H1 (cell line): ENCODE data around the gene AGBL1. TPM values are rescaled to one million over a fixed set of nuclear protein-coding genes. Genes with fewer than 3 reads are reported as not detected.

Experiments used
- CTCF ChIA-PET: fragments of 300-600 bp; sonication (Branson Sonifier 250); formaldehyde crosslinking; loops from one replicate; lab custom pipeline; 2021; ENCODE audit not compliant: partially characterized antibody; lab: Charles Lee
- POLR2A ChIA-PET: fragments of 300-600 bp; sonication (Branson Sonifier 250); formaldehyde crosslinking; loops from one replicate; lab custom pipeline; 2021; ENCODE audit warnings: inconsistent platforms; ENCODE audit not compliant: partially characterized antibody; lab: Charles Lee
- DNase-seq, 2 experiments: peaks; one replicate each; pipeline versions ENCODE4 v3.0.0 to v3.0.0-alpha.2; 2010 to 2022; ENCODE audit warnings: low spot score in 2 of 2, low read depth in 1 of 2, mixed read lengths in 1 of 2
- FAIRE-seq: peaks from 2 replicates; lab custom pipeline; 2011; peaks lifted over from hg19 to GRCh38; lab: Jason Lieb, UNC
- H2AFZ ChIP-seq: 2 replicates; pipeline ENCODE4 v1.8.1; 2012; ENCODE audit warnings: low read length, inconsistent platforms
- H2AK5ac ChIP-seq: 2 replicates; pipeline ENCODE4 v1.6.1; 2013; ENCODE audit warnings: low read depth, low read length
- H2BK120ac ChIP-seq: replicated peaks from 2 replicates; pipeline ENCODE3; 2013; ENCODE audit warnings: low read depth, low read length, inconsistent platforms
- H2BK12ac ChIP-seq: 2 replicates; pipeline ENCODE4 v1.6.1; 2013; ENCODE audit warnings: low read depth, low read length
- H2BK15ac ChIP-seq: 2 replicates; pipeline ENCODE4 v1.6.1; 2013; ENCODE audit warnings: low read length
- H2BK20ac ChIP-seq: 2 replicates; pipeline ENCODE4 v1.6.1; 2013; ENCODE audit warnings: low read length
- H2BK5ac ChIP-seq: 2 replicates; pipeline ENCODE4 v1.6.1; 2013; ENCODE audit warnings: low read depth, low read length
- H3K14ac ChIP-seq: 2 replicates; pipeline ENCODE4 v1.6.1; 2013; ENCODE audit warnings: inconsistent platforms; ENCODE audit not compliant: insufficient read length
- H3K18ac ChIP-seq: 2 replicates; pipeline ENCODE4 v1.6.1; 2013; ENCODE audit warnings: low read length; ENCODE audit errors: extremely low read depth
- H3K23ac ChIP-seq: 2 replicates; pipeline ENCODE4 v1.6.1; 2013; ENCODE audit warnings: inconsistent platforms; ENCODE audit not compliant: insufficient read length
- H3K23me2 ChIP-seq: 2 replicates; pipeline ENCODE4 v1.6.1; 2013; ENCODE audit warnings: low read depth, low read length
- H3K27ac ChIP-seq: 2 replicates; pipeline ENCODE4 v1.6.1; 2011; ENCODE audit warnings: low read depth, low read length, inconsistent platforms
- H3K27me3 ChIP-seq, 4 experiments: replicated peaks in 1 of 4; 1 replicate in 1 of 4; 2 replicates in 3 of 4; pipeline versions ENCODE4 v1.6.1 to v1.8.1; 2011 to 2013; ENCODE audit warnings: low read length in 3 of 4, mild to moderate bottlenecking in 3 of 4, inconsistent platforms in 2 of 4, mixed read lengths in 2 of 4, moderate library complexity in 1 of 4; ENCODE audit not compliant: control insufficient read depth in 3 of 4, insufficient read depth in 3 of 4; ENCODE audit errors: extremely low read depth in 1 of 4
- H3K36me3 ChIP-seq, 4 experiments: 2 replicates each; pipeline versions ENCODE4 v1.6.1 to v1.8.1; 2011 to 2013; ENCODE audit warnings: mild to moderate bottlenecking in 4 of 4, low read length in 3 of 4, moderate library complexity in 2 of 4, control low read depth in 1 of 4, inconsistent platforms in 1 of 4; ENCODE audit not compliant: insufficient read depth in 4 of 4, control insufficient read depth in 2 of 4
- H3K4ac ChIP-seq: replicated peaks from 2 replicates; pipeline ENCODE3; 2013; ENCODE audit warnings: low read length, low read depth, mixed read lengths, inconsistent platforms; ENCODE audit not compliant: insufficient read length
- H3K4me1 ChIP-seq, 4 experiments: replicated peaks in 1 of 4; 1 replicate in 1 of 4; 2 replicates in 3 of 4; pipeline versions ENCODE4 v1.6.1 to v1.8.1; 2011 to 2013; ENCODE audit warnings: low read length in 3 of 4, inconsistent platforms in 2 of 4, mixed read lengths in 1 of 4; ENCODE audit not compliant: insufficient read depth in 4 of 4, control insufficient read depth in 3 of 4
- H3K4me2 ChIP-seq, 2 experiments: 2 replicates each; pipeline versions ENCODE4 v1.6.1 to v1.8.1; 2011 to 2013; ENCODE audit warnings: low read depth in 2 of 2, low read length in 2 of 2, control low read depth in 1 of 2, inconsistent platforms in 1 of 2, mild to moderate bottlenecking in 1 of 2; ENCODE audit not compliant: insufficient read depth in 1 of 2
- H3K4me3 ChIP-seq, 4 experiments: fragments of 200-600, 300-600 bp in 1 of 4; sonication (generic), shearing (Covaris generic), sonication (Bioruptor Twin) in 1 of 4; 2 replicates each; pipeline versions ENCODE4 v1.5.1 to v1.8.1; 2011 to 2016; ENCODE audit warnings: low read length in 4 of 4, low read depth in 3 of 4, control low read depth in 2 of 4, inconsistent platforms in 2 of 4, mild to moderate bottlenecking in 2 of 4, mixed read lengths in 1 of 4, moderate library complexity in 1 of 4; ENCODE audit not compliant: insufficient read depth in 2 of 4; ENCODE audit errors: extremely low read depth in 1 of 4
- H3K56ac ChIP-seq: replicated peaks from 2 replicates; pipeline ENCODE3; 2013; ENCODE audit warnings: low read depth, mild to moderate bottlenecking, mixed read lengths, low read length, inconsistent platforms; ENCODE audit not compliant: insufficient read length
- H3K79me1 ChIP-seq: 2 replicates; pipeline ENCODE4 v1.6.1; 2013; ENCODE audit warnings: low read depth, low read length, control low read depth
- H3K79me2 ChIP-seq, 2 experiments: 2 replicates each; pipeline versions ENCODE4 v1.6.1 to v1.8.1; 2012 to 2013; ENCODE audit warnings: low read length in 2 of 2, mild to moderate bottlenecking in 2 of 2, inconsistent platforms in 1 of 2; ENCODE audit not compliant: insufficient read depth in 2 of 2, control insufficient read depth in 1 of 2
- H3K9ac ChIP-seq, 4 experiments: replicated peaks in 1 of 4; 1 replicate in 1 of 4; 2 replicates in 3 of 4; pipeline versions ENCODE4 v1.6.1 to v1.8.1; 2011 to 2013; ENCODE audit warnings: low read depth in 3 of 4, low read length in 3 of 4, control low read depth in 2 of 4, mild to moderate bottlenecking in 2 of 4, moderate library complexity in 2 of 4, inconsistent platforms in 1 of 4; ENCODE audit errors: extremely low read depth in 1 of 4
- H3K9me3 ChIP-seq, 2 experiments: 2 replicates each; pipeline versions ENCODE4 v1.6.1 to v1.8.1; 2012 to 2013; ENCODE audit warnings: mild to moderate bottlenecking in 2 of 2, moderate library complexity in 2 of 2, control low read depth in 1 of 2, inconsistent platforms in 1 of 2, low read depth in 1 of 2, low read length in 1 of 2, mixed read lengths in 1 of 2; ENCODE audit not compliant: insufficient read depth in 2 of 2
- H4K20me1 ChIP-seq, 2 experiments: replicated peaks in 1 of 2; 2 replicates each; pipeline versions ENCODE3 to v1.8.1; 2011 to 2013; ENCODE audit warnings: inconsistent platforms in 2 of 2, low read length in 2 of 2, mild to moderate bottlenecking in 1 of 2; ENCODE audit not compliant: insufficient read depth in 2 of 2, control insufficient read depth in 1 of 2
- H4K5ac ChIP-seq: 2 replicates; pipeline ENCODE4 v1.6.1; 2013; ENCODE audit warnings: low read length, low read depth, mixed read lengths, inconsistent platforms; ENCODE audit not compliant: insufficient read length
- H4K8ac ChIP-seq: 2 replicates; pipeline ENCODE4 v1.8.0; 2013; ENCODE audit warnings: mild to moderate bottlenecking, moderate library complexity, low read length, inconsistent platforms; ENCODE audit not compliant: insufficient read depth; ENCODE audit errors: extremely low read depth
- H4K91ac ChIP-seq: replicated peaks from 2 replicates; pipeline ENCODE3; 2013; ENCODE audit warnings: low read length, mixed read lengths, inconsistent platforms; ENCODE audit not compliant: insufficient read length
- BRCA1 ChIP-seq: IDR thresholded peaks from 2 replicates; pipeline ENCODE4 v1.6.1; 2012; ENCODE audit warnings: low read depth, low read length, improper control_type of control experiment
- EGR1 ChIP-seq: IDR thresholded peaks from 2 replicates; pipeline ENCODE4 v1.6.1; 2011; ENCODE audit warnings: low read depth, low read length, borderline replicate concordance
- HDAC6 ChIP-seq: IDR thresholded peaks from one replicate; pipeline ENCODE4 v1.7.1; 2012; ENCODE audit warnings: low read depth, mild to moderate bottlenecking, inconsistent platforms, low read length, moderate library complexity
- PHF8 ChIP-seq: fragments of 200-600 bp; sonication (generic); conservative IDR thresholded peaks from 2 replicates; pipeline ENCODE4 v1.7.1; 2012; ENCODE audit warnings: low read depth, mild to moderate bottlenecking, inconsistent platforms, low read length, moderate library complexity
- RBBP5 ChIP-seq: IDR thresholded peaks from 2 replicates; pipeline ENCODE4 v1.7.1; 2012; ENCODE audit warnings: low read depth, mild to moderate bottlenecking, inconsistent platforms, low read length, moderate library complexity, borderline replicate concordance
- SP1 ChIP-seq: IDR thresholded peaks from 2 replicates; pipeline ENCODE4 v1.6.1; 2011; ENCODE audit warnings: low read depth, low read length
- TAF7 ChIP-seq: optimal IDR thresholded peaks from 2 replicates; pipeline ENCODE3; 2011; ENCODE audit warnings: low read depth, mild to moderate bottlenecking, inconsistent platforms, low read length, moderate library complexity, borderline replicate concordance
- ZNF274 ChIP-seq: IDR thresholded peaks from 2 replicates; pipeline ENCODE4 v1.7.0; 2012; ENCODE audit warnings: low read length, borderline replicate concordance; ENCODE audit errors: extremely low read depth
- WGBS, 2 experiments: shearing (Covaris generic) in 1 of 2; methylation state at CpG; one replicate each; pipeline versions ENCODE4 v1.1.6 to v1.1.7; 2013 to 2015; ENCODE audit warnings: low lambda C conversion rate in 2 of 2, mixed read lengths in 2 of 2, inconsistent platforms in 1 of 2, low coverage in 1 of 2, missing lambda C conversion rate in 1 of 2; ENCODE audit not compliant: insufficient replicate concordance in 2 of 2, insufficient coverage in 1 of 2, insufficient read length in 1 of 2; ENCODE audit errors: extremely low coverage in 1 of 2, missing lambda C conversion rate in 1 of 2; 5-methylcytosine and 5-hydroxymethylcytosine counted together
- polyA plus RNA-seq, 7 experiments: library from polyadenylated mRNA; depleted of rRNA in 3 of 7; stranded (reverse) in 5 of 7; unstranded in 2 of 7; fragments of >200 nt in 5 of 7; fragments of 200-250 nt in 2 of 7; gene quantifications; 1 replicate in 5 of 7; 2 replicates in 1 of 7; 4 replicates in 1 of 7; pipeline versions ENCODE4 v1.2.1 to v1.2.3, GENCODE V29; 2011 to 2013; ENCODE audit warnings: missing spikeins in 2 of 7, mixed read lengths in 2 of 7
- total RNA-seq: library from RNA; stranded (reverse); fragmentation: NEBNext Ultra II Directional; extraction: Animal tissue kit (Norgen Biotek cat#: 25700); gene quantifications from 2 replicates; pipeline ENCODE4 v1.2.1, GENCODE V29; 2021
- TF ChIP-seq, protein P1 (sequence below): IDR thresholded peaks from 2 replicates; pipeline ENCODE4 v1.6.1; 2011; ENCODE audit warnings: low read depth, mild to moderate bottlenecking, low read length; ENCODE audit not compliant: insufficient read depth
- TF ChIP-seq, protein P2 (sequence below): IDR thresholded peaks from 2 replicates; pipeline ENCODE4 v1.6.1; 2012; ENCODE audit warnings: low read length, inconsistent platforms
- TF ChIP-seq, protein P3 (sequence below): IDR thresholded peaks from 2 replicates; pipeline ENCODE4 v1.6.1; 2012; ENCODE audit warnings: inconsistent platforms

Gene AGBL1
- total and polyA plus RNA-seq, 2 of the 8 experiments (the other 6 are each of a cell fraction or from before 2014, with no cell fraction given), result not detected

DNA sequence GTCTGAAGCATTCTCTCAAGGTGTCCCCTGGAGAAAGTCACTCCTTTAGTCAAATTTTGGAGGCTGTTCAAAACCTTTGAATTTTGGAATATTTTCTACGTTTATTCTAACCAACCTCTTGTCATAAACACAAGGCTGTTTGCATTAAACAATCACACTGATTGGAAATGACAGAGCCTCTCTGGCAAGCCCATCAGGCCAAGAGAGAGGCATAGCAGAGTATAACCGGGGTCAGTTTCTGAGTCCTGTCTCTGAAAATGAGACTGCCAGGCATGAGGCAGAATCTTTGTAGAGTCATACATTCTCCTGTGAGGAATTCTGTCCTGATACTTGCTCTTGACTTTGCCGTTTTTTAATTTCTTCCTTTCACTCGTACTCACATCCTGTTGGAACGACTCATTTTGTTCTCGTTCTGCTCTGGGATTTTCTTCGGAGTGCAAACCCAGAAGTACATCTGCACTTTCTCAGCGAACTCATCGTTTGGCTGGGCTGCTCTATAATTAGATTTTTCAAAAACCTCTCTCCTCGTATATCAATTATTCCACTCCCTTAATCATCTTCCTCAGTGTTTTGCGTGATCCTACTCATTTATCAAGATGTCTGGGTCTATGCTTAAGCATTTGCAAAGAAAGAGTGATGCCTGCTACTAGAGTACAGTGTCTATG is 114.2 kb downstream of the AGBL1 start:
- Histone ChIP-seq H3K4me1 (no peaks in the 10 kb centered on the region), H3K36me3 (no peaks in the 10 kb centered on the region), H3K56ac (no peak overlapping the region), H3K4ac (no peak overlapping the region), H4K5ac (no peak overlapping the region), H4K8ac (no peak overlapping the region), H4K20me1 (no peaks in the 10 kb centered on the region), H3K9me3 (no peaks in the 10 kb centered on the region), H3K4me2 (no peak overlapping the region), H3K27ac (no peak overlapping the region), H2BK12ac (no peak overlapping the region), H4K91ac (no peak overlapping the region), H3K4me3 (no peak overlapping the region), H2BK20ac (no peak overlapping the region), H2AFZ (no peak overlapping the region), H3K27me3 (no peaks in the 10 kb centered on the region), H3K23ac (no peak overlapping the region), H3K14ac (no peak overlapping the region), H3K79me1 (no peaks in the 10 kb centered on the region), H2BK15ac (no peak overlapping the region), H3K18ac (no peak overlapping the region), H3K9ac (no peak overlapping the region), H2BK5ac (no peak overlapping the region), H3K79me2 (no peaks in the 10 kb centered on the region), H2AK5ac (no peak overlapping the region), H2BK120ac (no peak overlapping the region), H3K23me2 (no peaks in the 10 kb centered on the region)
- ChIA-PET CTCF (no interaction called here), POLR2A (no interaction called here)
- no peak for DNase-seq
- no peak for FAIRE-seq
- 91 to 100% methylated on average over 1 to 11 of the region's 11 CpGs for WGBS, 2 experiments
- TF ChIP-seq TAF7 (no peak), EGR1 (no peak), RBBP5 (no peak), BRCA1 (no peak), PHF8 (no peak), SP1 (no peak), HDAC6 (no peak), ZNF274 (no peak)
- TF ChIP-seq, protein P1, sequence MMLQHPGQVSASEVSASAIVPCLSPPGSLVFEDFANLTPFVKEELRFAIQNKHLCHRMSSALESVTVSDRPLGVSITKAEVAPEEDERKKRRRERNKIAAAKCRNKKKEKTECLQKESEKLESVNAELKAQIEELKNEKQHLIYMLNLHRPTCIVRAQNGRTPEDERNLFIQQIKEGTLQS, result no peak
- TF ChIP-seq, protein P2, sequence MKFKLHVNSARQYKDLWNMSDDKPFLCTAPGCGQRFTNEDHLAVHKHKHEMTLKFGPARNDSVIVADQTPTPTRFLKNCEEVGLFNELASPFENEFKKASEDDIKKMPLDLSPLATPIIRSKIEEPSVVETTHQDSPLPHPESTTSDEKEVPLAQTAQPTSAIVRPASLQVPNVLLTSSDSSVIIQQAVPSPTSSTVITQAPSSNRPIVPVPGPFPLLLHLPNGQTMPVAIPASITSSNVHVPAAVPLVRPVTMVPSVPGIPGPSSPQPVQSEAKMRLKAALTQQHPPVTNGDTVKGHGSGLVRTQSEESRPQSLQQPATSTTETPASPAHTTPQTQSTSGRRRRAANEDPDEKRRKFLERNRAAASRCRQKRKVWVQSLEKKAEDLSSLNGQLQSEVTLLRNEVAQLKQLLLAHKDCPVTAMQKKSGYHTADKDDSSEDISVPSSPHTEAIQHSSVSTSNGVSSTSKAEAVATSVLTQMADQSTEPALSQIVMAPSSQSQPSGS, result no peak
- TF ChIP-seq, protein P3, sequence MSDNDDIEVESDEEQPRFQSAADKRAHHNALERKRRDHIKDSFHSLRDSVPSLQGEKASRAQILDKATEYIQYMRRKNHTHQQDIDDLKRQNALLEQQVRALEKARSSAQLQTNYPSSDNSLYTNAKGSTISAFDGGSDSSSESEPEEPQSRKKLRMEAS, result no peak
